HG03575 (cell line): ENCODE measurements around the gene RABGGTA.

Source experiments
- ATAC-seq: cut with Tn5 transposase; IDR thresholded peaks from one replicate; pipeline ENCODE4 v1.9.1; 2021; ENCODE audit not compliant: unreplicated experiment, insufficient number of reproducible peaks, low FRiP score; ENCODE audit errors: extremely low read depth

The RABGGTA gene

GRCh38 chr14:24263848-24264247 is 7.5 kb downstream of the RABGGTA start:
- no peak for ATAC-seq

GRCh38 chr14:24262821-24263733 is 8.3 kb downstream of the RABGGTA start, which contains the start of gene TGM1:
Gene TGM1, minus strand, starts transcription at chr14:24263177. Its CDS starts 825 bp downstream, at chr14:24262352.
- no peak for ATAC-seq

GRCh38 chr14:24261969-24262327 is 9.4 kb downstream of the RABGGTA start:
- ATAC-seq, result no peak

GRCh38 chr14:24261256-24261968 is 10.0 kb downstream of the RABGGTA start:
- ATAC-seq, result no peak

GRCh38 chr14:24260780-24261157 is 10.6 kb downstream of the RABGGTA start:
- ATAC-seq, result no peak

- no peak for ATAC-seq
Measured at GRCh38 chr14:24260026-24260779, 11.2 kb downstream of the RABGGTA start.

- no peak for ATAC-seq
Measured at GRCh38 chr14:24259282-24260025, 11.9 kb downstream of the RABGGTA start.

GRCh38 chr14:24258548-24259265 is 12.7 kb downstream of the RABGGTA start:
- ATAC-seq, result no peak

GRCh38 chr14:24258119-24258518 is 13.3 kb downstream of the RABGGTA start:
- ATAC-seq, result no peak

GRCh38 chr14:24256960-24257359 is 14.4 kb downstream of the RABGGTA start:
- ATAC-seq, result no peak

- ATAC-seq, result no peak
Measured at GRCh38 chr14:24255931-24256711, 15.3 kb downstream of the RABGGTA start.

- ATAC-seq, result no peak
Measured at GRCh38 chr14:24255438-24255837, 16.0 kb downstream of the RABGGTA start.

- no peak for ATAC-seq
Measured at GRCh38 chr14:24254630-24255392, 16.6 kb downstream of the RABGGTA start.

GRCh38 chr14:24253936-24254335 is 17.5 kb downstream of the RABGGTA start:
- ATAC-seq, result no peak

- ATAC-seq, result no peak
Measured at GRCh38 chr14:24252289-24253124, 18.9 kb downstream of the RABGGTA start.

GRCh38 chr14:24251880-24252288 is 19.5 kb downstream of the RABGGTA start:
- no peak for ATAC-seq
